H9 (cell line): ENCODE data around the gene FMNL3. TPM values are rescaled to one million over a fixed set of nuclear protein-coding genes. Genes with fewer than 3 reads are reported as not detected.

Source experiments
- DNase-seq: peaks from one replicate; pipeline ENCODE4 v3.0.0-alpha.2; 2017
- H2AFZ ChIP-seq: one replicate; pipeline ENCODE4 v1.6.1; 2013; ENCODE audit warnings: mild to moderate bottlenecking, low read length, control low read depth, moderate library complexity
- H2AK5ac ChIP-seq: 2 replicates; pipeline ENCODE4 v1.6.1; 2013; ENCODE audit warnings: low read length, control low read depth, mixed read lengths; ENCODE audit not compliant: insufficient read length
- H2BK120ac ChIP-seq: one replicate; pipeline ENCODE4 v1.6.1; 2013; ENCODE audit warnings: low read depth, mild to moderate bottlenecking, low read length, control low read depth, inconsistent platforms; ENCODE audit not compliant: poor library complexity, severe bottlenecking
- H2BK12ac ChIP-seq: 2 replicates; pipeline ENCODE4 v1.6.1; 2013; ENCODE audit warnings: low read length, control low read depth, mixed read lengths, low read depth; ENCODE audit not compliant: insufficient read length
- H2BK15ac ChIP-seq: 2 replicates; pipeline ENCODE4 v1.6.1; 2013; ENCODE audit warnings: low read depth, low read length, control low read depth
- H2BK20ac ChIP-seq: one replicate; pipeline ENCODE4 v1.6.1; 2013; ENCODE audit warnings: low read depth, mild to moderate bottlenecking, low read length, control low read depth, inconsistent platforms; ENCODE audit not compliant: poor library complexity, severe bottlenecking
- H2BK5ac ChIP-seq: 2 replicates; pipeline ENCODE4 v1.6.1; 2013; ENCODE audit warnings: low read length, control low read depth, mixed read lengths; ENCODE audit not compliant: insufficient read length
- H3K14ac ChIP-seq: 2 replicates; pipeline ENCODE4 v1.6.1; 2013; ENCODE audit warnings: low read length, control low read depth; ENCODE audit not compliant: insufficient read depth
- H3K18ac ChIP-seq: 2 replicates; pipeline ENCODE4 v1.6.1; 2013; ENCODE audit warnings: low read depth, mild to moderate bottlenecking, mixed read lengths, low read length, control low read depth; ENCODE audit not compliant: insufficient read length
- H3K23ac ChIP-seq: 2 replicates; pipeline ENCODE4 v1.6.1; 2013; ENCODE audit warnings: low read length, control low read depth, mixed read lengths, low read depth; ENCODE audit not compliant: insufficient read length
- H3K23me2 ChIP-seq: 2 replicates; pipeline ENCODE4 v1.6.1; 2013; ENCODE audit warnings: low read depth, mild to moderate bottlenecking, mixed read lengths, low read length, control low read depth; ENCODE audit not compliant: insufficient read length, poor library complexity, severe bottlenecking
- H3K27ac ChIP-seq: 2 replicates; pipeline ENCODE4 v1.5.1; 2013; ENCODE audit warnings: low read length, control low read depth, mixed read lengths, low read depth; ENCODE audit not compliant: insufficient read length
- H3K27me3 ChIP-seq: 2 replicates; pipeline ENCODE4 v1.6.1; 2013; ENCODE audit warnings: low read length, control low read depth, inconsistent platforms; ENCODE audit not compliant: insufficient read depth
- H3K4ac ChIP-seq: 2 replicates; pipeline ENCODE4 v1.6.1; 2013; ENCODE audit warnings: low read depth, mild to moderate bottlenecking, control low read depth, inconsistent platforms, low read length, moderate library complexity
- H3K4me1 ChIP-seq: 2 replicates; pipeline ENCODE4 v1.6.1; 2013; ENCODE audit warnings: low read length, control low read depth, inconsistent platforms; ENCODE audit not compliant: insufficient read depth
- H3K4me2 ChIP-seq: 2 replicates; pipeline ENCODE4 v1.6.1; 2013; ENCODE audit warnings: low read length, control low read depth, mixed read lengths; ENCODE audit not compliant: insufficient read length, insufficient read depth
- H3K56ac ChIP-seq: 2 replicates; pipeline ENCODE4 v1.6.1; 2013; ENCODE audit warnings: low read depth, mild to moderate bottlenecking, mixed read lengths, low read length, control low read depth; ENCODE audit not compliant: insufficient read length
- H3K79me1 ChIP-seq: 2 replicates; pipeline ENCODE4 v1.6.1; 2013; ENCODE audit warnings: low read depth, mild to moderate bottlenecking, moderate library complexity, low read length, control low read depth, inconsistent platforms; ENCODE audit not compliant: insufficient read depth, poor library complexity, severe bottlenecking
- H3K79me2 ChIP-seq: 2 replicates; pipeline ENCODE4 v1.6.1; 2013; ENCODE audit warnings: low read length, control low read depth, inconsistent platforms; ENCODE audit not compliant: insufficient read depth
- H3K9ac ChIP-seq: 2 replicates; pipeline ENCODE4 v1.6.1; 2013; ENCODE audit warnings: low read length, control low read depth, mixed read lengths; ENCODE audit not compliant: insufficient read length; ENCODE audit errors: extremely low read depth
- H3K9me3 ChIP-seq: one replicate; pipeline ENCODE4 v1.6.1; 2013; ENCODE audit warnings: low read depth, low read length, inconsistent platforms; ENCODE audit not compliant: control insufficient read depth
- H3T11ph ChIP-seq: one replicate; pipeline ENCODE4 v1.6.1; 2013; ENCODE audit warnings: mild to moderate bottlenecking, low read length, control low read depth, inconsistent platforms
- H4K20me1 ChIP-seq: one replicate; pipeline ENCODE4 v1.6.1; 2013; ENCODE audit not compliant: control insufficient read depth, insufficient read length, insufficient read depth
- H4K5ac ChIP-seq: 2 replicates; pipeline ENCODE4 v1.6.1; 2013; ENCODE audit warnings: low read depth, mild to moderate bottlenecking, mixed read lengths, low read length, control low read depth; ENCODE audit not compliant: insufficient read length
- H4K8ac ChIP-seq: replicated peaks from 2 replicates; pipeline ENCODE4 v1.6.1; 2013; ENCODE audit warnings: low read length, control low read depth, mixed read lengths, low read depth; ENCODE audit not compliant: insufficient read length
- H4K91ac ChIP-seq: 2 replicates; pipeline ENCODE4 v1.6.1; 2013; ENCODE audit warnings: low read depth, mild to moderate bottlenecking, moderate library complexity, mixed read lengths, low read length, control low read depth; ENCODE audit not compliant: insufficient read length
- H3K27ac Mint-ChIP-seq, 3 experiments: 2 replicates in 2 of 3; 3 replicates in 1 of 3; pipeline ENCODE4 v1.8.0; 2020 to 2021; ENCODE audit warnings: mixed read lengths in 3 of 3, mild to moderate bottlenecking in 1 of 3, moderate library complexity in 1 of 3
- H3K27me3 Mint-ChIP-seq: 2 replicates; pipeline ENCODE4 v1.8.0; 2021; ENCODE audit warnings: low read depth, mild to moderate bottlenecking, moderate library complexity, mixed read lengths
- H3K36me3 Mint-ChIP-seq, 3 experiments: 2 replicates in 2 of 3; 3 replicates in 1 of 3; pipeline ENCODE4 v1.8.0; 2020 to 2021; ENCODE audit warnings: low read depth in 3 of 3, mixed read lengths in 3 of 3; ENCODE audit not compliant: insufficient read depth in 1 of 3
- H3K4me1 Mint-ChIP-seq, 2 experiments: 2 replicates each; pipeline ENCODE4 v1.8.0; 2020; ENCODE audit warnings: mixed read lengths in 2 of 2
- H3K4me3 Mint-ChIP-seq, 2 experiments: 2 replicates in 1 of 2; 3 replicates in 1 of 2; pipeline ENCODE4 v1.8.0; 2020 to 2021; ENCODE audit warnings: mild to moderate bottlenecking in 2 of 2, mixed read lengths in 2 of 2, moderate library complexity in 1 of 2
- H3K9me3 Mint-ChIP-seq, 2 experiments: 2 replicates in 1 of 2; 3 replicates in 1 of 2; pipeline ENCODE4 v1.8.0; 2020; ENCODE audit warnings: mild to moderate bottlenecking in 2 of 2, mixed read lengths in 2 of 2, moderate library complexity in 1 of 2
- WGBS: extraction: QIAGEN DNeasy Blood & Tissue Kit; methylation state at CpG from one replicate; pipeline ENCODE4 v1.1.7; 2013; ENCODE audit warnings: missing lambda C conversion rate, low lambda C conversion rate, mixed read lengths; ENCODE audit not compliant: insufficient read length; ENCODE audit errors: extremely low coverage; 5-methylcytosine and 5-hydroxymethylcytosine counted together
- total RNA-seq: library from RNA; stranded (reverse); gene quantifications from 2 replicates; pipeline ENCODE4 v1.2.1, GENCODE V29; 2021
- TF ChIP-seq, protein P1 (sequence below): fragments of 200-600 bp; sonication (generic); conservative IDR thresholded peaks from 3 replicates; pipeline ENCODE4 v1.8.0; 2021; ENCODE audit warnings: antibody characterized with exemption, mild to moderate bottlenecking

Gene FMNL3
- total RNA-seq, 1 experiment from 2014 or later, result 22.8 TPM

DNA sequence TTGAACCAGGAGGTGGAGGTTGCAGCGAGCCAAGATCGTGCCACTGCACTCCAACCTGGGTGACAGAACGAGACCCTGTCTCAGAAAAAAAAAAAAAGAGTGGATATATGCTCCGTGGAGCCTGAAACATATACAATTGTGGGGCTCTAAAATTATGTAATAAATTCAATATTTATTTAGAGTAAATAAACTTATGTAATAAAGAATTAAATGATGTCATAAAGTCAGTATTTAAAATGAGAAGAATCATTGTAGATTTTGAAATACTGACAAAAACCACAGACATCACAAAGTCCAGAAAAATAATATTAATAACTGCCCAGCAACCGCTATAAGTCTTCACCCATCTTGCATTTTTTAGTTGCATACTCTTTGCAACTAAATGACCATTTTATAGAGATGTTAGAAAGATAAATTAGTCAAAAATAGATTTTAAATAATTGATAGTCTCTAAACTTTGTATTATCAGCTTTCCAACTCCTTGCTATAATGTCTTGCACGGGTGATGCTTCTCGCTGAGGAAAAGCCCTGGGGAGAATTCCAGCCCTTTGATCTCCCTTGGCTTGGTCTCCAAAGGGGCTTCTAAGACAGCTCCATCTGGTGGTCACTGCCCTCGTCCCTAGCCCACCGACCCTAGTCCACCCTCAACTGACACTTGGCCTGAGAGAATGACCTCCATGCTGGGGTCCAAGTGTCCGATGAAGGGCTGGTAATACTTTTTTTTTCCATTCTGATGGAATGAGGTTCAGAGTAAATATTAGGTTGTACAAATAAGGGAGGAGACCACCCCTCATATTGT is 26.2 kb upstream of the FMNL3 start:
- H3K18ac ChIP-seq, result no peak overlapping the region
- no peaks in the 10 kb centered on the region for H3K23me2 ChIP-seq
- no peak overlapping the region for H3K14ac ChIP-seq
- no peaks in the 10 kb centered on the region for H3K79me1 ChIP-seq
- no peak overlapping the region for H3K56ac ChIP-seq
- TF ChIP-seq, protein P1, sequence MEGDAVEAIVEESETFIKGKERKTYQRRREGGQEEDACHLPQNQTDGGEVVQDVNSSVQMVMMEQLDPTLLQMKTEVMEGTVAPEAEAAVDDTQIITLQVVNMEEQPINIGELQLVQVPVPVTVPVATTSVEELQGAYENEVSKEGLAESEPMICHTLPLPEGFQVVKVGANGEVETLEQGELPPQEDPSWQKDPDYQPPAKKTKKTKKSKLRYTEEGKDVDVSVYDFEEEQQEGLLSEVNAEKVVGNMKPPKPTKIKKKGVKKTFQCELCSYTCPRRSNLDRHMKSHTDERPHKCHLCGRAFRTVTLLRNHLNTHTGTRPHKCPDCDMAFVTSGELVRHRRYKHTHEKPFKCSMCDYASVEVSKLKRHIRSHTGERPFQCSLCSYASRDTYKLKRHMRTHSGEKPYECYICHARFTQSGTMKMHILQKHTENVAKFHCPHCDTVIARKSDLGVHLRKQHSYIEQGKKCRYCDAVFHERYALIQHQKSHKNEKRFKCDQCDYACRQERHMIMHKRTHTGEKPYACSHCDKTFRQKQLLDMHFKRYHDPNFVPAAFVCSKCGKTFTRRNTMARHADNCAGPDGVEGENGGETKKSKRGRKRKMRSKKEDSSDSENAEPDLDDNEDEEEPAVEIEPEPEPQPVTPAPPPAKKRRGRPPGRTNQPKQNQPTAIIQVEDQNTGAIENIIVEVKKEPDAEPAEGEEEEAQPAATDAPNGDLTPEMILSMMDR, result peak; percentile 53; the same call in 2 of the 3 replicates
- no peak overlapping the region for H2AFZ ChIP-seq
- no peak overlapping the region for H3K27ac Mint-ChIP-seq
- no peak overlapping the region for H3K4me2 ChIP-seq
- H3K27me3 Mint-ChIP-seq, result peaks cover 13% of the 10 kb centered on the region
- H4K5ac ChIP-seq, result no peak overlapping the region
- H3K79me2 ChIP-seq, result no peaks in the 10 kb centered on the region
- no peak overlapping the region for H2BK5ac ChIP-seq
- H3K23ac ChIP-seq, result no peak overlapping the region
- no peak overlapping the region for H3K4me3 Mint-ChIP-seq
- H4K20me1 ChIP-seq, result no peaks in the 10 kb centered on the region
- H3K36me3 Mint-ChIP-seq, result peaks cover 3 to 9% (median 5%) of the 10 kb centered on the region in 3 experiments; a peak in 6 of 7 replicates
- H2BK12ac ChIP-seq, result no peak overlapping the region
- H3K4me1 ChIP-seq, result no peaks in the 10 kb centered on the region
- H4K8ac ChIP-seq, result no peak overlapping the region
- no peak overlapping the region for H2BK120ac ChIP-seq
- H4K91ac ChIP-seq, result no peak overlapping the region
- no peak overlapping the region for H2BK15ac ChIP-seq
- no peak overlapping the region for H2AK5ac ChIP-seq
- H3K4ac ChIP-seq, result no peak overlapping the region
- H3K9me3 ChIP-seq, result no peaks in the 10 kb centered on the region
- no peak overlapping the region for H2BK20ac ChIP-seq
- no peak overlapping the region for H3K9ac ChIP-seq
- H3T11ph ChIP-seq, result no peak overlapping the region
- H3K27me3 ChIP-seq, result no peaks in the 10 kb centered on the region; the same call in 1 of the 2 replicates
- H3K4me1 Mint-ChIP-seq, result no peaks in the 10 kb centered on the region
- H3K9me3 Mint-ChIP-seq, result peaks cover 18% of the 10 kb centered on the region in 2 experiments
- H3K27ac ChIP-seq, result no peak overlapping the region
- DNase-seq, result peak; percentile 64
- no CpG with 5 or more reads among the region's 10 CpGs for WGBS
